ENCODE results near the gene DGKB. TPM values are rescaled to one million over a fixed set of nuclear protein-coding genes. Genes with fewer than 3 reads are reported as not detected.

DGKB gene
- total RNA-seq, 2 experiments from 2014 or later, result not detected

DNA sequence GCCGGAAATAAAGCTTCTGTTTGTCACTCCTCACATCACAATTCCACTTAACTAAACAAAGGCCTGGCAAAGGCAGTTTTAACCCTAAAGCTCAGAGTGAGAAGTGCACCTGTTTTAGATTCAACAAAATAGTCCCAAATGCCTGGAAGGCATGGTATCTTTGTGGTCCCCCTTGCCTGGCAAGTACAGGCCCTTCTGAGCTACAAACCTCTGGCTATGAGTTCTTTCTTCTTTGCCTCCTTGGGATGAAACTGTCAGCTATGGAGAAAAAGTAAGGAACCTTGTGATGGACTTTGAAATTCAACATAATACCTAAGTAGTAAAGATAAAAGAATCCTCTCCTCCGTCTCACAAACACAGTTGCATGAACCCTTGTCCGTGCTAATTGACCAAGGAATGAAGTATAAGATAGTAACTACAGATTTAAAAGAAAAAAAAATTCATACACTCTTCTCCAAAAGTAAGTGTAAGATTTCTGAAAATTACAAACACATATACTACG lies 668.6 kb downstream of the DGKB start:
- no peaks in the 10 kb centered on the region for H3K9me3 Mint-ChIP-seq
- H3K4me3 Mint-ChIP-seq, result no peak overlapping the region
- no peak overlapping the region for H3K27ac Mint-ChIP-seq
- POLR2A ChIA-PET, result no interaction called here
- no peaks in the 10 kb centered on the region for H3K4me1 Mint-ChIP-seq
- DNase-seq (no peak), ATAC-seq (ENCODE audit: low read depth) (no peak)
- no peaks in the 10 kb centered on the region for H3K36me3 Mint-ChIP-seq
- no peaks in the 10 kb centered on the region for H3K27me3 Mint-ChIP-seq

DNA sequence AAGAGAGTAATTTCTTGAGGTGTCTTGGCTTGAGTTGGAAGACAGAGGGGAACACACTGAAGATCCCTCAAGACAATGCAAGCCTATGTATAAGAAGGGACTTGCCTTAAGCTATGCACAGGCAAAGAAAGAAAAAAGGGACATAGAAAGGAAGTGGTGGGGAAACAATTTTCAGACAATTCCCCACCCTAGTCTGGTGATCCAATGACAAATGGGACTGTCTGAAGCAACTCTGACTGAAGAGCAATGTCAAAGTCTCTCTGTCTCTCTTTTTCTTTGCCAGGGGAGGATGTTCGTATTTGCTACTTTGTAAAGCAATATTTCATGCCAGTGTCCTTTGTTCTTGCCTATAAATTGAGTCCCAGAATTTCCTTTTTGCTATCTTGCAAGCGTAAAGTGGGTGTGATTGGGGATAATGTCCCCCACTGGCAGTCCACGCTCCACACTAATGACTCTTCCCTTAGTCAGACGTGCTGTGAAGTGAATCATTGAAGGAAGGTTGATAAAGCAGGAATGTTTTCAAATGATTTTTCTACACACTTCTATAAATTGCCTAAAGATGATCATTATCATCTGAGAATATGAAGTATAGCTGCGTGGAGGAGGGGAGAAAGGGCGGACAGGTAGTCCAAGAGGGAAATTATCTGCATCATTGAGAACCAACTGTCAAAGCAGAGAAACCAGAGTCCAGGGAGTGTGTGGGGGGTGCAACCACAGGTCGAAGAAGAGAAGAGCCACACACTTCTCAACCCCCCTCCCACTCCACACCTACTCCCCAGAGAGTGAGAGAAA lies 669.3 kb downstream of the DGKB start:
- POLR2A ChIA-PET, result no interaction called here
- H3K4me1 Mint-ChIP-seq, result no peaks in the 10 kb centered on the region
- DNase-seq (no peak), ATAC-seq (ENCODE audit: low read depth) (no peak)
- H3K4me3 Mint-ChIP-seq, result no peak overlapping the region
- H3K9me3 Mint-ChIP-seq, result no peaks in the 10 kb centered on the region
- H3K27me3 Mint-ChIP-seq, result no peaks in the 10 kb centered on the region
- H3K36me3 Mint-ChIP-seq, result no peaks in the 10 kb centered on the region
- H3K27ac Mint-ChIP-seq, result no peak overlapping the region

DNA sequence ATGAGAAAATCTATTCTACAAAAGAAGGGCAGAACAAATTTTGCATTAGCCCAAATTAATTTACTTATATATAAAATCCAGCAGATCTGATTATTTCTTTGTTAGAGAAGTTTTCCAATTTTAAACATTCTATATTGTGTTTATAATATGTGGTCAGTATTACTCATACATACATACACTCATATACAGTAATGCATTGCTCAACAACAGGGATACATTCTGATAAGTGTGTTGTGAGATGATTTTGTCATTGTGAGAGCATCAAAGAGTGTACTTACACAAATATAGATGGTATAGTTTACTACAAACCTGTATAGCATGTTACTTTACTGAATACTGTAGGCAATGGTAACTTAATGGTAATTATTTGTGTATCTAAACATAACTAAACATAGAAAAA lies 673.5 kb downstream of the DGKB start:
- Mint-ChIP-seq H3K9me3 (no peaks in the 10 kb centered on the region), H3K27ac (no peak overlapping the region), H3K36me3 (no peaks in the 10 kb centered on the region), H3K4me3 (no peak overlapping the region), H3K27me3 (no peaks in the 10 kb centered on the region), H3K4me1 (no peaks in the 10 kb centered on the region)
- DNase-seq, result no peak
- POLR2A ChIA-PET, result no interaction called here
- ATAC-seq (ENCODE audit: low read depth), result no peak

DNA sequence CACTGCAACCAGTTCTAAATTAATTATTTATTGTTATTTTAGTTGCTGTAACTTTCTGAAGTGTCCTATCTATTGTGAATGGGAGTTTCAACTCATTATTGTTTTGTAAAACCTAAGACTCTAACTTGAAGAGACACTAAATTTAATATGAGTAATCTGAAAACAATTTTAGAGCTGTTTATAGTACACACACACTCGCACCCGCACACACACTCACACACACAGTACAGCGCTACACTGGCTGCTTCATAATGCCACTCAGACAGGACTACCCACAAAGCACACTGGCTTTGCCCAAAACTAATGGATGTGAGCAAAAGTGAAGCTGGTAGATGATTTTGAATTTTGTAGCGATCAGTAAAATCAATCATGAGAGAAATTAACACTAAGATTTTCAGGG lies 674.2 kb downstream of the DGKB start:
- H3K4me3 Mint-ChIP-seq, result no peak overlapping the region
- H3K27me3 Mint-ChIP-seq, result no peaks in the 10 kb centered on the region
- POLR2A ChIA-PET, result no interaction called here
- no peak overlapping the region for H3K27ac Mint-ChIP-seq
- H3K9me3 Mint-ChIP-seq, result no peaks in the 10 kb centered on the region
- no peaks in the 10 kb centered on the region for H3K36me3 Mint-ChIP-seq
- ATAC-seq (ENCODE audit: low read depth) (no peak), DNase-seq (no peak)
- no peaks in the 10 kb centered on the region for H3K4me1 Mint-ChIP-seq

DNA sequence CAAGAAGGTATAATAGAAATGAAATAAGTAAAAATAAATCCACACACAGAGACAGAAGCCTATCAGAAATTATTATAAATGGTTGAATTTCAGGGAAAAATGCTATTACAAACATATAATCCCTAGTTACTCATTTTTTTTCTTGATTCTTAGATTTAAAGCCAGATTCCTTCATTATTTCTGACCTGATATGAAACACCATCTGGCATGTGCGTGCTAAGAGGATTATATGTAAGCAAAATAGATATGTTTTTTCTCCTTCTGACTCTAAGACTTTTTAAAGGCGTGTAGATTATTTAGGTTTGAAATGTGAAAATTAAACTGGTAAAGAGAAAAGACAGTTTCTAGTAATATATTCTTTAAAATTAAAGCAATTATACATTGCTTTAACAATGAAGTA lies 676.4 kb downstream of the DGKB start:
- no peaks in the 10 kb centered on the region for H3K27me3 Mint-ChIP-seq
- DNase-seq, result no peak
- POLR2A ChIA-PET, result no interaction called here
- H3K9me3 Mint-ChIP-seq, result no peaks in the 10 kb centered on the region
- no peaks in the 10 kb centered on the region for H3K4me1 Mint-ChIP-seq
- H3K36me3 Mint-ChIP-seq, result no peaks in the 10 kb centered on the region
- H3K27ac Mint-ChIP-seq, result no peak overlapping the region
- H3K4me3 Mint-ChIP-seq, result no peak overlapping the region
- ATAC-seq (ENCODE audit: low read depth), result no peak

DNA sequence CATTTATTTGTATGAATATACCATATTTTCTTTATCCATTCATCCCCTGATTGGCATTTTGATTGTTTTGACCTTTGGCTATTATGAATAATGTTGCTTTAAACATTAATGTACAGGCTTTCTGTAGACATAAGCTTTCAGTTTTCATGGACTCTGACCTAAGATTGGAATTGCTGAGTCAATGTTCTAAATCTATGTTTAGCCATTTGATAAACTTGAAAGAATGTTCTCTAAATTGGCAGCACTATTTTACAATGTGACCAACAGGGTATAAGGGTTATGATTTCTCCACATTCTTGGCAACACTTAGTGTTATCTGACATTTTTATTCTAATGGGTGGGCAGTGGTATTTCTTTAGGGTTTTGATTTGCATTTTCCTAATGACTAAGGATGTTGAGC lies 683.4 kb downstream of the DGKB start:
- no peaks in the 10 kb centered on the region for H3K4me1 Mint-ChIP-seq
- no peaks in the 10 kb centered on the region for H3K9me3 Mint-ChIP-seq
- H3K4me3 Mint-ChIP-seq, result no peak overlapping the region
- no peak for DNase-seq
- no peak overlapping the region for H3K27ac Mint-ChIP-seq
- no peaks in the 10 kb centered on the region for H3K27me3 Mint-ChIP-seq
- POLR2A ChIA-PET, result no interaction called here
- no peak for ATAC-seq (ENCODE audit: low read depth)
- no peaks in the 10 kb centered on the region for H3K36me3 Mint-ChIP-seq

DNA sequence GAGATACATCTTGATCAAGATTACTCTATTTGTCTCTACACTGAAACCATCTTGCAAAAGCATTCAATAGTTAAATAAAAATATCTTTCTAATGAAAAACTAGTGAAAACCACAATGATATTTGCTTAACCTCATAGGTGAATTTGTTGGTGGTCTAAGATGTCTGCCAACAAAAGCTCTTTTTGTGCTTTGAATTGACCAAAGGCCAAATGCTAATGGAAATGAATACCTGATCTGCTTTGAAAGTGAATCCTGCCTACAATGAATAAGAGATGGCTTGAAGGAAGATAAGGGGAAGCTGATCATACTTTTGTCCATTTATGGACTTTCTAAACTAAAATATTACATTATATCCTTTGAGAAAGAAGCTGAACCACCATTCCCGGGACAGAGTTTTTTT lies 684.2 kb downstream of the DGKB start:
- POLR2A ChIA-PET, result no interaction called here
- Mint-ChIP-seq H3K27me3 (no peaks in the 10 kb centered on the region), H3K36me3 (no peaks in the 10 kb centered on the region), H3K9me3 (no peaks in the 10 kb centered on the region), H3K4me3 (no peak overlapping the region), H3K4me1 (no peaks in the 10 kb centered on the region), H3K27ac (no peak overlapping the region)
- DNase-seq (no peak), ATAC-seq (ENCODE audit: low read depth) (no peak)

DNA sequence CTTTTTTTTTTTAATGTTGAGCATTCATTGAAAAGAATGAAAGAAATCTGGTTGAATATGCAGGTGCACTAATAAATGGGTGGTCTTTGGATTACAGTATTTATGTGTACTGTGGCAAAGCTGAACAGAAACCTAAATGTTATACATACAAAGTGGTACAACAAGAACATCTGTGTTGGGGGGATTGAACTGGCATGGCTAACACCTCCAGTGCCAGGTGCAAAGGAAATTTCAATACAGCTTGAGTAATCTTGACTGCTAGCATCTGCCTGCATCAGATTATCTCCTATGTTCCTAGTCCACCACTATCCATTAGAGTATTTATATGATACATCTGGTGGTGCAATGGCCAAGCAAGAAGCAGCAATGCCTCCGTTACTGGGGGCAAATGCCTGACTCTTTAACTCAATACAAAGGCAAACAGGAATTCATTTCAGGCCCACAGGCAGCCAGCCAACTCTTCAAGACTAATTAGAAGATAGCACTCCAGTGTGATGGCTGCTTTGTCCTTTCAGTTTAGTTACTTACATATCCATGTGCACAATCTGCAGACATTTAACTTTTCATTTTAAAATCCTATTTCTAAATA lies 692.6 kb downstream of the DGKB start:
- no peak overlapping the region for H3K27ac Mint-ChIP-seq
- POLR2A ChIA-PET, result no interaction called here
- H3K4me3 Mint-ChIP-seq, result no peak overlapping the region
- H3K9me3 Mint-ChIP-seq, result no peaks in the 10 kb centered on the region
- H3K27me3 Mint-ChIP-seq, result no peaks in the 10 kb centered on the region
- DNase-seq (no peak), ATAC-seq (ENCODE audit: low read depth) (no peak)
- no peaks in the 10 kb centered on the region for H3K36me3 Mint-ChIP-seq
- H3K4me1 Mint-ChIP-seq, result no peaks in the 10 kb centered on the region

DNA sequence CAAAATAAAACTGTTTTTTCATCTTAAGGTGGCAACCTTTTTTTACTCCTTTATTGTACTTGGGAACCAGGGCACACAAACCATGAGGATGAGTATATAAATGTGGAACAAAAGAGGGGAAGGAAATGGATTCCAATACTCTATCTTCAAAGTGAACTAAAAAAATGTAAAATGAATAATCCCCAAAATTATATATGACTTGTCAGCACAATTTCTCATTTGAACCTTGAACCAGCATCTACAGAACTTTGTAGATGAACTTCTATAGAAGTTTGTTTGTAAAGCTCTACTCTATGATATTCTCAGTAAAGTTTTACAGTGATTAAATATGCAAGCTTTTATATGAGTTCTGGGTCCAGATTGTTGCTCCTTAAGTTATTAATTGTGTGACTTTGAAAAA lies 694.8 kb downstream of the DGKB start:
- no peaks in the 10 kb centered on the region for H3K36me3 Mint-ChIP-seq
- H3K9me3 Mint-ChIP-seq, result no peaks in the 10 kb centered on the region
- H3K4me1 Mint-ChIP-seq, result no peaks in the 10 kb centered on the region
- no peaks in the 10 kb centered on the region for H3K27me3 Mint-ChIP-seq
- DNase-seq (no peak), ATAC-seq (ENCODE audit: low read depth) (no peak)
- H3K4me3 Mint-ChIP-seq, result no peak overlapping the region
- no peak overlapping the region for H3K27ac Mint-ChIP-seq
- POLR2A ChIA-PET, result no interaction called here

DNA sequence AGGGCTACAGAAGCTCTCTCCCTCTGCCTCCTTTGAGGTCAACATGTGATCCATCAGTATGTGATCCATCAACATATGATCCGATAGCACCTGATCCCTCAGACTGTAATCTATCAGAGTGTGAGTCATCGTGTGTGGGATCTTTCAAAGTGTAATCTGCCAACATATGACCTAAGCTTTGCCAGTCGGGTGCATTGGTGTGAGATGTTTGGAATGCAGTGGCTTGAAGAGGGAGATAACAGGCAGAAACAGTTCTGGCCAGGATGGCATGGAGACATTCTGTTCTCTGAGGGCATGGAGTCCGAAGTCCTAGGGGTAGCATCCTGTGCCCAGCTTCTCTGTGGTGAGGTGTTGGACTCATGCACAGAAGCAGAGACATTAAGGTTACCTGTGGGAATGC lies 695.4 kb downstream of the DGKB start:
- POLR2A ChIA-PET, result no interaction called here
- no peaks in the 10 kb centered on the region for H3K9me3 Mint-ChIP-seq
- no peak overlapping the region for H3K4me3 Mint-ChIP-seq
- no peaks in the 10 kb centered on the region for H3K4me1 Mint-ChIP-seq
- H3K27ac Mint-ChIP-seq, result no peak overlapping the region
- H3K36me3 Mint-ChIP-seq, result no peaks in the 10 kb centered on the region
- ATAC-seq (ENCODE audit: low read depth) (no peak), DNase-seq (no peak)
- no peaks in the 10 kb centered on the region for H3K27me3 Mint-ChIP-seq

DNA sequence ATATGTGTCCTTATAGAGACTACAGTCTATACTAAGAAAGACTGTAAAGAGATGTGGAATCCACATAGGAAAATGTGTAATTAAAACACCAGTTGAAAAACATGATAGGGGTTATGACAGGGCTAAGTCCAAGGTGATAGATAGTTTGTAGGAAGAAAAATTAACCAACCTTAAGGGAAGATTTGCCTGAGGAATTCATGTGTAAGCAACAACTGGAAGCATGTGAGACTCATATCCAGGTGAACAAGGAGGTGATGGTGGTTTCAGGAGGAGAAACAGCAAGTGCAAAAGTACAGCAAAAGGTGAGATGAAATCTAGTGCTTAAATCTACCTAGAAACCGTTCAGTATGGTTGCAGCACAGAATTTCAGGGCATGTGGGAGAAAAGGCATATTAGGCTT lies 696.4 kb downstream of the DGKB start:
- ATAC-seq (ENCODE audit: low read depth) (no peak), DNase-seq (no peak)
- no peak overlapping the region for H3K27ac Mint-ChIP-seq
- H3K9me3 Mint-ChIP-seq, result peaks cover 2% of the 10 kb centered on the region
- no peak overlapping the region for H3K4me3 Mint-ChIP-seq
- H3K4me1 Mint-ChIP-seq, result no peaks in the 10 kb centered on the region
- H3K36me3 Mint-ChIP-seq, result no peaks in the 10 kb centered on the region
- POLR2A ChIA-PET, result no interaction called here
- H3K27me3 Mint-ChIP-seq, result no peaks in the 10 kb centered on the region

DNA sequence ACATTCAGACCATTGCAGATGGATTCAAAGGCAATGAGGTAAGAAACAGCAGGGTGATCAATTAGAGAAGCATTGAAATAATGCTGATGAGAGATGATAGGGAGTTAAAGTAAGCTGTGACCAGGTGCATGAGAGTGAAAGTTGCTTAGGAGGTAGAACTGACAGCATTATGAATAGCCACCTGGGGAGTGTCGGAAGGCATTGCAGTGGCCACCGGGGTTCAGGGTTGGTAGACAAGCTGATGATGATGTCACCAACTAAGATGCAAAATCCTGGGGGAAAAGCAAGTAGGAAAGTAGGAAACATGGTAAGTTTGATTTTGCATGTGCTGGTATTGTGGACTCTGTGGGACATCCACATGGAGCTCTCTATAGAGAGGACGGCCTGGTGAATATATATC lies 701.2 kb downstream of the DGKB start:
- peaks cover 2% of the 10 kb centered on the region for H3K9me3 Mint-ChIP-seq
- no peak overlapping the region for H3K4me3 Mint-ChIP-seq
- ATAC-seq (ENCODE audit: low read depth), result no peak
- DNase-seq, result no peak
- H3K36me3 Mint-ChIP-seq, result no peaks in the 10 kb centered on the region
- no peaks in the 10 kb centered on the region for H3K4me1 Mint-ChIP-seq
- POLR2A ChIA-PET, result no interaction called here
- no peaks in the 10 kb centered on the region for H3K27me3 Mint-ChIP-seq
- H3K27ac Mint-ChIP-seq, result no peak overlapping the region

DNA sequence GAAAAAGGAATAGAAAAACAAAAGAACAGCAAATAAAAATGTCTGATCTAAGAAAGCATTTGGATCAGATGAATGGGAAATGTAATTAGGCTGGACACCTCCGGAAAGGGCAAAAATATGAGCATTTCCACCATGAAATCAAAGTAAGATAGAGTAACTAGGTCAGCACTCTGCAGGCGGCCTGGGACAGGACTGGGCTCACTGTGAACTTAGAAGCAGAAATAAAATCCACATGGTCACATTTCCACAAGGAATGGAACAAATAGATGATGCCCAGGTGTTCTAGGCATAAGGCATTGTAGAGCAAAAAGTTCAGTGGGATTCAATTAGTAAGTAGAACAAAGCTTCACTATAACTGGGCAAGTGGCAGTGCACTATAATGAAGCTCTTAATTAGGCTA lies 703.2 kb downstream of the DGKB start:
- DNase-seq, result no peak
- Mint-ChIP-seq H3K27ac (no peak overlapping the region), H3K36me3 (no peaks in the 10 kb centered on the region), H3K4me1 (no peaks in the 10 kb centered on the region), H3K9me3 (peaks cover 2% of the 10 kb centered on the region), H3K27me3 (no peaks in the 10 kb centered on the region), H3K4me3 (no peak overlapping the region)
- POLR2A ChIA-PET, result no interaction called here
- no peak for ATAC-seq (ENCODE audit: low read depth)

DNA sequence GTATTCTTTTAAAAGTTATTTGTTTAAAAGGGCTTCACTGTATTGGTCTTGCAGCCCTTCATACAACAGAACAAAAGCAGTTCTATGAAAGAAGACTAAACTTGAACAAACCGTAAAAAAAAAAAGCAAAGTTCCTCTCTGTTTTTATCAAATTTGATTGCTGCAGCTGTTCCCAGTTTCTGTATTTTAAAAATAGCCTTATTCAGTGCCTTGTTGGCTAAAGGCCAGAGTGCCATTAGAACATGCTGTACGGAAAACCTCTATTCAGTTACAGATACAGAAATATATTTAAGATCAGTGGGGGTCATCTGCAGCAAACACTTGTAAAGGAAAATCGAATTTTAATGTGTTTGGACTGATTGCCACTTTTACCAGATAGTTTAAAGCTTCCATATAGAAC lies 705.3 kb downstream of the DGKB start:
- Mint-ChIP-seq H3K27ac (no peak overlapping the region), H3K9me3 (peaks cover 2% of the 10 kb centered on the region), H3K4me1 (no peaks in the 10 kb centered on the region), H3K36me3 (no peaks in the 10 kb centered on the region), H3K27me3 (no peaks in the 10 kb centered on the region), H3K4me3 (no peak overlapping the region)
- ATAC-seq (ENCODE audit: low read depth) (no peak), DNase-seq (no peak)
- POLR2A ChIA-PET, result no interaction called here

Measured in activated naive CD8-positive, alpha-beta T cell treated with anti-CD3 and anti-CD28 coated beads, Interleukin-2, amount 10 ng/mL, durations not matched to agents 7 days and 5 days (primary cell).